ENCODE results near the gene FNDC7.
"Not testable (repeated sequence)": the region's sequence is repeated elsewhere in the genome, so short reads cannot be mapped to it uniquely, and the experiment has no call there.

The FNDC7 gene

GRCh38 chr1:108712606-108713150, at the start of gene FNDC7:
TSS of gene FNDC7 (plus strand) at chr1:108712908. CDS start at chr1:108712934, 26 bp downstream.
- no peak for DNase-seq

- DNase-seq = no peak
These were observed 49.6 kb upstream of the FNDC7 start for GRCh38 chr1:108663074-108663473.

- no peak for DNase-seq
These were observed 48.2 kb upstream of the FNDC7 start for GRCh38 chr1:108664481-108664880.

- no peak for DNase-seq
These were observed 47.6 kb upstream of the FNDC7 start for GRCh38 chr1:108665067-108665466.

- DNase-seq = no peak
These were observed 46.9 kb upstream of the FNDC7 start for GRCh38 chr1:108665771-108666170.

GRCh38 chr1:108667422-108667821, 45.3 kb upstream of the FNDC7 start:
- DNase-seq = not testable (repeated sequence)

- DNase-seq = no peak
These were observed 43.9 kb upstream of the FNDC7 start for GRCh38 chr1:108668777-108669176.

GRCh38 chr1:108669679-108670078, 43.0 kb upstream of the FNDC7 start:
- no peak for DNase-seq

- DNase-seq = no peak
These were observed 42.5 kb upstream of the FNDC7 start for GRCh38 chr1:108670131-108670773.

- no peak for DNase-seq
These were observed 41.6 kb upstream of the FNDC7 start for GRCh38 chr1:108671143-108671542.

- DNase-seq = no peak
These were observed 34.0 kb upstream of the FNDC7 start for GRCh38 chr1:108678706-108679105.

GRCh38 chr1:108679586-108680213, 33.0 kb upstream of the FNDC7 start:
- DNase-seq = no peak

GRCh38 chr1:108681701-108682100, 31.0 kb upstream of the FNDC7 start:
- not testable (repeated sequence) for DNase-seq

- DNase-seq = no peak
These were observed 27.2 kb upstream of the FNDC7 start for GRCh38 chr1:108685529-108685928.

GRCh38 chr1:108686614-108687313, 25.9 kb upstream of the FNDC7 start:
- no peak for DNase-seq

- no peak for DNase-seq
These were observed 21.4 kb upstream of the FNDC7 start for GRCh38 chr1:108691128-108691941.

- DNase-seq = peak; percentile 46 to 98 (median 93)
These were observed 20.6 kb upstream of the FNDC7 start, which contains the start of gene PRPF38B for GRCh38 chr1:108691942-108692723. TSS of gene PRPF38B (plus strand) at chr1:108692310. CDS start at chr1:108692592, 282 bp downstream.

GRCh38 chr1:108692724-108693655, 19.7 kb upstream of the FNDC7 start:
- peak in 29 of 56 donors; percentile 8 to 87 (median 59) for DNase-seq

- no peak for DNase-seq
These were observed 17.2 kb upstream of the FNDC7 start for GRCh38 chr1:108695535-108695934.

Data from nucleus accumbens (tissue), 56 donors.